GM18870 (cell line): Measurements from ENCODE around the gene OR2V1.
"Not testable (repeated sequence)": the region's sequence is repeated elsewhere in the genome, so short reads cannot be mapped to it uniquely, and the experiment has no call there.

ENCODE experiments used
- ATAC-seq: cut with Tn5 transposase; IDR thresholded peaks from one replicate; pipeline ENCODE4 v1.9.1; 2021; ENCODE audit warnings: moderate library complexity; ENCODE audit not compliant: unreplicated experiment

The OR2V1 gene

GRCh38 chr5:181160152-181160754 is 29.3 kb upstream of the OR2V1 start:
- no peak for ATAC-seq

- peak; percentile 64 for ATAC-seq
Measured at GRCh38 chr5:181159286-181160151, 28.6 kb upstream of the OR2V1 start.

- no peak for ATAC-seq
Measured at GRCh38 chr5:181158869-181159268, 27.9 kb upstream of the OR2V1 start.

GRCh38 chr5:181156758-181157157 is 25.8 kb upstream of the OR2V1 start:
- ATAC-seq: no peak

GRCh38 chr5:181153814-181154213 is 22.8 kb upstream of the OR2V1 start:
- ATAC-seq: no peak

GRCh38 chr5:181152406-181152805 is 21.4 kb upstream of the OR2V1 start:
- ATAC-seq: no peak

GRCh38 chr5:181151146-181151545 is 20.2 kb upstream of the OR2V1 start:
- ATAC-seq: no peak

- ATAC-seq: no peak
Measured at GRCh38 chr5:181149806-181150733, 19.1 kb upstream of the OR2V1 start.

- ATAC-seq: no peak
Measured at GRCh38 chr5:181149355-181149754, 18.4 kb upstream of the OR2V1 start.

- not testable (repeated sequence) for ATAC-seq
Measured at GRCh38 chr5:181146927-181147636, 16.1 kb upstream of the OR2V1 start, which contains the start of gene OR2V2. Gene OR2V2, plus strand, starts transcription at chr5:181147586. Its CDS starts 7,357 bp downstream, at chr5:181154943.

GRCh38 chr5:181145133-181145532 is 14.2 kb upstream of the OR2V1 start:
- no peak for ATAC-seq

GRCh38 chr5:181142054-181142453 is 11.1 kb upstream of the OR2V1 start:
- ATAC-seq: no peak

- ATAC-seq: no peak
Measured at GRCh38 chr5:181140766-181141165, 9.8 kb upstream of the OR2V1 start.

GRCh38 chr5:181138258-181138657 is 7.3 kb upstream of the OR2V1 start:
- no peak for ATAC-seq

GRCh38 chr5:181136361-181136955 is 5.5 kb upstream of the OR2V1 start:
- no peak for ATAC-seq

- no peak for ATAC-seq
Measured at GRCh38 chr5:181134259-181134658, 3.3 kb upstream of the OR2V1 start.

- no peak for ATAC-seq
Measured at GRCh38 chr5:181133610-181134231, 2.8 kb upstream of the OR2V1 start.

GRCh38 chr5:181133083-181133482 is 2.1 kb upstream of the OR2V1 start:
- ATAC-seq: no peak

- no peak for ATAC-seq
Measured at GRCh38 chr5:181131514-181131913, 545 bp upstream of the OR2V1 start.

- not testable (repeated sequence) for ATAC-seq
Measured at GRCh38 chr5:181130081-181130480, 888 bp downstream of the OR2V1 start.
